SU-DHL-6 (cell line): Measurements from ENCODE around the gene MCF2L2.

ENCODE experiments used
- CTCF ChIP-seq: fragments of 200-600 bp; sonication (generic); IDR thresholded peaks from one replicate; pipeline ENCODE4 v1.5.1; 2017; ENCODE audit warnings: antibody characterized with exemption, mild to moderate bottlenecking, low read length, moderate library complexity; ENCODE audit not compliant: insufficient read depth, poor library complexity, severe bottlenecking
- EZH2phosphoT487 ChIP-seq: fragments of 200-600 bp; sonication (generic), shearing (Covaris generic); conservative IDR thresholded peaks from 2 replicates; pipeline ENCODE4 v1.6.1; 2018; ENCODE audit warnings: mild to moderate bottlenecking, antibody characterized with exemption, low read length, moderate library complexity, mixed read lengths

GRCh38 chr3:183208800-183209199 lies 219.6 kb downstream of the MCF2L2 start:
- TF ChIP-seq CTCF (no peak), EZH2phosphoT487 (no peak)
